Naive thymus-derived CD8-positive, alpha-beta T cell (primary cell): ENCODE data around the gene FLT1. TPM values are rescaled to one million over a fixed set of nuclear protein-coding genes. Genes with fewer than 3 reads are reported as not detected.

Experiments
- ATAC-seq, 2 donors: fragments of 150-1000 bp; cut with Tn5 transposase in 1 of 2; sonication (Bioruptor Pico), chemical (Tn5 transposase) in 1 of 2; 1 replicate in 1 of 2; 2 replicates in 1 of 2; pipeline ENCODE4 v1.10.0; 2021; ENCODE audit warnings: mild to moderate bottlenecking in 2 of 2, moderate library complexity in 2 of 2
- POLR2A ChIA-PET: fragments of 350-600 bp; sonication (Branson Sonifier 250); formaldehyde crosslinking; loops from one replicate; lab custom pipeline; 2021; ENCODE audit warnings: antibody characterized with exemption; lab: Charles Lee
- DNase-seq, 10 donors: peaks; one replicate each; pipeline versions ENCODE4 v3.0.0 to v3.0.0-alpha.2; 2020 to 2022
- H3K27ac Mint-ChIP-seq, 10 donors: one replicate each; pipeline ENCODE4 v1.8.0; 2020 to 2022; ENCODE audit warnings: mild to moderate bottlenecking in 10 of 10, mixed read lengths in 10 of 10, moderate library complexity in 4 of 10, inconsistent platforms in 1 of 10
- H3K27me3 Mint-ChIP-seq, 5 donors: one replicate each; pipeline ENCODE4 v1.8.0; 2021 to 2022; ENCODE audit warnings: mixed read lengths in 5 of 5
- H3K36me3 Mint-ChIP-seq, 3 donors: one replicate each; pipeline ENCODE4 v1.8.0; 2020 to 2022; ENCODE audit warnings: mixed read lengths in 3 of 3, mild to moderate bottlenecking in 2 of 3, inconsistent platforms in 1 of 3
- H3K4me1 Mint-ChIP-seq, 4 donors: one replicate each; pipeline ENCODE4 v1.8.0; 2021 to 2022; ENCODE audit warnings: mixed read lengths in 4 of 4
- H3K4me3 Mint-ChIP-seq, 10 donors: one replicate each; pipeline ENCODE4 v1.8.0; 2020 to 2022; ENCODE audit warnings: mild to moderate bottlenecking in 10 of 10, mixed read lengths in 10 of 10, moderate library complexity in 6 of 10, inconsistent platforms in 1 of 10
- H3K9me3 Mint-ChIP-seq, 9 donors: one replicate each; pipeline ENCODE4 v1.8.0; 2020 to 2022; ENCODE audit warnings: mixed read lengths in 9 of 9, mild to moderate bottlenecking in 3 of 9, inconsistent platforms in 1 of 9, moderate library complexity in 1 of 9
- polyA plus RNA-seq, 3 donors: library from polyadenylated mRNA; unstranded; fragments of 300-500 nt; fragmentation: Illumina TruSeq; gene quantifications; one replicate each; pipeline ENCODE4 v1.2.3, GENCODE V29; 2021
- total RNA-seq, 8 experiments: library from RNA in 2 of 8; stranded (reverse) in 2 of 8; gene quantifications; one replicate each; pipeline ENCODE4 v1.2.3 and lab custom pipeline; 2021 to 2026

Gene FLT1, protein sequence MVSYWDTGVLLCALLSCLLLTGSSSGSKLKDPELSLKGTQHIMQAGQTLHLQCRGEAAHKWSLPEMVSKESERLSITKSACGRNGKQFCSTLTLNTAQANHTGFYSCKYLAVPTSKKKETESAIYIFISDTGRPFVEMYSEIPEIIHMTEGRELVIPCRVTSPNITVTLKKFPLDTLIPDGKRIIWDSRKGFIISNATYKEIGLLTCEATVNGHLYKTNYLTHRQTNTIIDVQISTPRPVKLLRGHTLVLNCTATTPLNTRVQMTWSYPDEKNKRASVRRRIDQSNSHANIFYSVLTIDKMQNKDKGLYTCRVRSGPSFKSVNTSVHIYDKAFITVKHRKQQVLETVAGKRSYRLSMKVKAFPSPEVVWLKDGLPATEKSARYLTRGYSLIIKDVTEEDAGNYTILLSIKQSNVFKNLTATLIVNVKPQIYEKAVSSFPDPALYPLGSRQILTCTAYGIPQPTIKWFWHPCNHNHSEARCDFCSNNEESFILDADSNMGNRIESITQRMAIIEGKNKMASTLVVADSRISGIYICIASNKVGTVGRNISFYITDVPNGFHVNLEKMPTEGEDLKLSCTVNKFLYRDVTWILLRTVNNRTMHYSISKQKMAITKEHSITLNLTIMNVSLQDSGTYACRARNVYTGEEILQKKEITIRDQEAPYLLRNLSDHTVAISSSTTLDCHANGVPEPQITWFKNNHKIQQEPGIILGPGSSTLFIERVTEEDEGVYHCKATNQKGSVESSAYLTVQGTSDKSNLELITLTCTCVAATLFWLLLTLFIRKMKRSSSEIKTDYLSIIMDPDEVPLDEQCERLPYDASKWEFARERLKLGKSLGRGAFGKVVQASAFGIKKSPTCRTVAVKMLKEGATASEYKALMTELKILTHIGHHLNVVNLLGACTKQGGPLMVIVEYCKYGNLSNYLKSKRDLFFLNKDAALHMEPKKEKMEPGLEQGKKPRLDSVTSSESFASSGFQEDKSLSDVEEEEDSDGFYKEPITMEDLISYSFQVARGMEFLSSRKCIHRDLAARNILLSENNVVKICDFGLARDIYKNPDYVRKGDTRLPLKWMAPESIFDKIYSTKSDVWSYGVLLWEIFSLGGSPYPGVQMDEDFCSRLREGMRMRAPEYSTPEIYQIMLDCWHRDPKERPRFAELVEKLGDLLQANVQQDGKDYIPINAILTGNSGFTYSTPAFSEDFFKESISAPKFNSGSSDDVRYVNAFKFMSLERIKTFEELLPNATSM (N-terminal part only)
- 1 to 10 TPM; 1.3 TPM for total RNA-seq
- polyA plus RNA-seq = 1 to 10 TPM in 2 of 3 donors, under 1 TPM in 1; 0.97 to 2.4 (median 2.0) TPM
- 5.4 to 23.7 (median 11.7) reads per million in 6 experiments for total RNA-seq (lab: John Stamatoyannopoulos, UW)

DNA sequence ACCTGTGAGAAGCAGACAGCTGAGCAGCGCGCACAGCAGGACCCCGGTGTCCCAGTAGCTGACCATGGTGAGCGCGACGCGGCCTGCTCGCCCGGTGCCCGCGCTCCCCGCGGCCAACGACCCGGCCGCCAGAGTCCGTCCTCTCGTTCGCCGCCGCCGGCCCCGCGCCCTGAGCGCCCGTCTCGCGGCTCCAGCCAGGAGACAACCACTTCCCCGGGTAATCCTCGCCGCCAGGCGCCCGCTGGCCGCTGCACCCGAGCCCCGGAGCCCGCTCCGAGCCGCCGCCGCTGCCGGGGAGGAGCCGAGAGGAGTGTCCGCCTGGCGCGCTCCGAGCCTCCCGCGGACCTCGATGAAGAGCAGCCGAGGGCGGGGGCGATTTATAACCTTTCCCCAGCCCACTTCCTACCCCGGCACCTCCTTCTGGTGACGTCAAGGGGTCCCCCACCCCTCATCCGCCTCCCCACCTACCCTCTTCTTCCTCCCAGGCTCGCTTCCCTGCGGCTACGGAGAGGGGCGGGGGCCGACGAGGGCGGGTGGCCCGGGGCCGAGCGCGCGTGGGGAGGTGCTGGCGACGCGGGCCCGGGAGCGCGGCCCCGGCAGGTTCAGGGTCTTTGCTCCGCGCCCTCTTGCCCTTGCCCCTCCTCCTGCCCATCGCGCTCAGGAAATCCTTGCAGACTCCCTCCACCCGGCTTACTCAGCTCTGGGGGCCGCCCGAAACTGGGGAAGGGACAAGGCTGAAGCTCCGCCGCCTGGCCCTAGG lies at the start of gene FLT1:
TSS of gene FLT1 (minus strand) at position 351 of the 760 bp plus-strand sequence. CDS start at position 66, 285 bp downstream.
- ATAC-seq = peak; percentile 20 to 44
- H3K27ac Mint-ChIP-seq = peak within 1 kb of the TSS in 6 of 10 donors; percentile 20 to 86 (median 43)
- POLR2A ChIA-PET = interaction anchor here (1.2 kb wide), 1 partner anchor 11 kb away, joined by 3 read pairs; no protein-coding TSS in a partner anchor

DNA sequence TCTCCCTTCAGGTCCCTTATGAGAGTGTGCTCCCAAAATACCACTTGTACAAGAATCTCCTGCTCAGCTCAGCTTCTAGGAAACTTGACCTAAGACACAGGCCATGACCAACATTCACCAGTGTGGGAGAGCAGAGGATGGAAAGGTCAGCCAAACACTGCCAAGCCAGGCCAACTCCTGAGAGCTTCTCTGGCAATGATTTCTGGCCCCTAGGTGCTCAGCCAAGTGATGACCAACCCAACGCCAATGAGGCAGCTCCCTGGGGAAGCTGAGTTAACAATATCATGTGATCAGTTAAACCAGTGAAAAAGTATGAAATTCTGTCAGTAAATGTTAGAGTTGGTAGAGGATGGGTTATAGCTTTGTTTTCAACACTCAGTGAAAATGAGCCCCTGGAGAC lies 49.1 kb upstream of the FLT1 start:
- H3K27me3 Mint-ChIP-seq = peaks cover 8 to 31% (median 25%) of the 10 kb centered on the region in 5 donors
- no peaks in the 10 kb centered on the region for H3K4me1 Mint-ChIP-seq
- POLR2A ChIA-PET = no interaction called here
- H3K4me3 Mint-ChIP-seq = no peak overlapping the region
- H3K9me3 Mint-ChIP-seq = peaks cover 0 to 21% (median 11%) of the 10 kb centered on the region in 9 donors
- H3K27ac Mint-ChIP-seq = no peak overlapping the region
- ATAC-seq (no peak), DNase-seq (no peak)
- peaks cover 0 to 25% (median 0%) of the 10 kb centered on the region in 3 donors for H3K36me3 Mint-ChIP-seq

More for the DNA sequence above, at the start of gene FLT1:
- H3K4me1 Mint-ChIP-seq = peaks cover 8 to 42% (median 33%) of the 10 kb centered on the region in 4 donors
- H3K27me3 Mint-ChIP-seq = peaks cover 8 to 36% (median 23%) of the 10 kb centered on the region in 5 donors
- H3K4me3 Mint-ChIP-seq = peak within 1 kb of the TSS; percentile 51 to 85 (median 68)
- H3K9me3 Mint-ChIP-seq = no peaks in the 10 kb centered on the region
- DNase-seq = peak in 9 of 10 donors; percentile 23 to 73 (median 37)
- no peaks in the 10 kb centered on the region for H3K36me3 Mint-ChIP-seq

DNA sequence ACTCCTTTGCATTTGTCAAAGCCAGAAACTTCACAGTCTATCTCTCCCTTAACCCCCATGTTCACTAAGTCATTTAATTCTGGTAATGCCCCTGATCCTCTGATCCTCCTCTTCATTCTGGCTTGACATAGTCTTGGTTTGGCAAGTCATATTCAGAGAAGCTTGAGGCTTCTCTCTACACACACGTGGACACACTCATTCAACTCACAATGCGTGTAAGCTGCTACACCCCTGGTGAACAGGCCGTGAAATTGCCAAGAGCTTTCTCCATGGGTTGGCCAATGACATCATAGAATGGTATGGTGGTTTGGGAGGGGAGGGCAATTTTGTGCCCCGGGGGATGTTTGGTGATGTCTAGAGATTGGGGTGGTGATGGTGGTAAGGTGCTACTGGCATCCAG lies 47.9 kb upstream of the FLT1 start:
- Mint-ChIP-seq H3K9me3 (peaks cover 0 to 21% (median 11%) of the 10 kb centered on the region in 9 donors), H3K4me3 (no peak overlapping the region), H3K27ac (no peak overlapping the region), H3K27me3 (peaks cover 10 to 26% (median 19%) of the 10 kb centered on the region in 5 donors), H3K36me3 (peaks cover 0 to 22% (median 0%) of the 10 kb centered on the region in 3 donors), H3K4me1 (no peaks in the 10 kb centered on the region)
- POLR2A ChIA-PET = no interaction called here
- DNase-seq = no peak
- ATAC-seq = no peak

DNA sequence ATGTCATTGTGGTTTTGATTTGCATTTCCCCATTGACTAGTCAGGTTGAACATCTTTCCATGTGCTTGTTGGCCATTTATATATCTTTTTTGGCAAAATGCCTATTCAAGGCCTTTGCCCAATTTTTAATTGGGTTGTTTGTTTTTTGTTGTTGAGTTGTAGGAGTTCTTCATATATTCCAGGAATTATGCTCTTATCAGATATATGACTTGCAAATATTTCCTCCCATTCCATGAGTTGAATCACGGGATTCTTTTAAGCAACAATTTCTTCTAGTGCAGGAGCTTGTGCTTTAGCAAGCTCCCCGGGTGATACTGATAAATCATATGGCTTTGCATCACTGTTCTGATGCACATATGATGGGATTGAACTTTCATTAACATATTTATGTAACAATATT lies 47.0 kb upstream of the FLT1 start:
- peaks cover 11 to 24% (median 19%) of the 10 kb centered on the region in 5 donors for H3K27me3 Mint-ChIP-seq
- peaks cover 0 to 21% (median 11%) of the 10 kb centered on the region in 9 donors for H3K9me3 Mint-ChIP-seq
- ATAC-seq (no peak), DNase-seq (no peak)
- no peak overlapping the region for H3K27ac Mint-ChIP-seq
- H3K4me1 Mint-ChIP-seq = no peaks in the 10 kb centered on the region
- peaks cover 0 to 22% (median 0%) of the 10 kb centered on the region in 3 donors for H3K36me3 Mint-ChIP-seq
- POLR2A ChIA-PET = no interaction called here
- H3K4me3 Mint-ChIP-seq = no peak overlapping the region

DNA sequence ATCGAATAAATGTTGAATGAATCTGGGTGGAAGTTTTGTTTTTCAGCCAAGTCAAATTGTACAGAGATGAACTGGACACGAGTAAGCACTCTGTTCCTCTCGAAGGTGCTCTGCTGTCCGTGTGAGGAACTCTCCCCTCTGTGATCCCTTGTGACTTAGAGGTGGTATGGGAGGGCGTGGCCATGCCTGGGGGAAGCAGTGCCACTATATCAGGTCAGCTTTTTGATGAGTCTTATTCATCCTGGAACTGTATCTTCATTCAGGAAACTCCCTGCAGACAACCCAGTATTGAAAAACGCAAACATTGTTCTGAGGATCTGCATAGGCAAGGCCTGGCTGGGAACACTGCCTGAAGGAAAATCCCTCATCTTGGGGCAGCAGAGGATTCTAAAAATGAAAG lies 45.7 kb upstream of the FLT1 start:
- Mint-ChIP-seq H3K9me3 (peaks cover 0 to 21% (median 11%) of the 10 kb centered on the region in 9 donors), H3K27me3 (peaks cover 10 to 28% (median 22%) of the 10 kb centered on the region in 5 donors), H3K4me1 (no peaks in the 10 kb centered on the region), H3K36me3 (peaks cover 0 to 22% (median 0%) of the 10 kb centered on the region in 3 donors), H3K4me3 (no peak overlapping the region), H3K27ac (no peak overlapping the region)
- POLR2A ChIA-PET = no interaction called here
- ATAC-seq (no peak), DNase-seq (no peak)

DNA sequence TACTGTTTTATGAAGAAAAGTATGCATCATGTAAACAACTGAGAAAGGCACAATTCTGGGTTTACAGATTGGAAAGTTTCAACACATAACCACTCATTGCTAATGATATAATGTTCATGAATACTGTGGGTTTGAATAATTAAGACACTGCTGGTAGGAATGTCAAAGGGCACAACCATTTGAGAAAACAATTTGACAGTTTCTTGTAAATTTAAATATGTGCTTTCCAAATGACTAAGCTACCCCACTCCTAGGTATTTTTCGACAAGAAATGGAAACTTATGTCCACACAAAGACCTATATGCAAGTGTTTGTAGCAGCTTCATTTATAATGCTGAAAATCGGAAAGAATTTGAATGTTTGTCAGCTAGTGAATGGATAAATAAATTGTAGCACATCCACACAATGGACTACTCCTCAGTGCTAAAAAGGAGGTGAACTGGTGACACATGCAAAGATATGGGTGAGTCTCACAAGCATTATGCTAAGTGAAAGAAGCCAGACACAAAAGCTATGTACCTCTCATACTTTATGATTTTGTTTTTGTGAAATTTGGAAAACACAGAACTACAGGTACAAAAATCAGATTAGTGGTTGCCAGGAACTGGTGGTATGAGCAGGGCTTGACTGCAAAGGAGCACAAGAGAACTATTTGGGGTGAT lies 44.8 kb upstream of the FLT1 start:
- POLR2A ChIA-PET = no interaction called here
- H3K27ac Mint-ChIP-seq = no peak overlapping the region
- peaks cover 14 to 31% (median 25%) of the 10 kb centered on the region in 5 donors for H3K27me3 Mint-ChIP-seq
- ATAC-seq = no peak
- H3K9me3 Mint-ChIP-seq = peaks cover 0 to 20% (median 11%) of the 10 kb centered on the region in 9 donors
- H3K4me3 Mint-ChIP-seq = no peak overlapping the region
- peaks cover 0 to 20% (median 0%) of the 10 kb centered on the region in 3 donors for H3K36me3 Mint-ChIP-seq
- H3K4me1 Mint-ChIP-seq = no peaks in the 10 kb centered on the region
- no peak for DNase-seq

DNA sequence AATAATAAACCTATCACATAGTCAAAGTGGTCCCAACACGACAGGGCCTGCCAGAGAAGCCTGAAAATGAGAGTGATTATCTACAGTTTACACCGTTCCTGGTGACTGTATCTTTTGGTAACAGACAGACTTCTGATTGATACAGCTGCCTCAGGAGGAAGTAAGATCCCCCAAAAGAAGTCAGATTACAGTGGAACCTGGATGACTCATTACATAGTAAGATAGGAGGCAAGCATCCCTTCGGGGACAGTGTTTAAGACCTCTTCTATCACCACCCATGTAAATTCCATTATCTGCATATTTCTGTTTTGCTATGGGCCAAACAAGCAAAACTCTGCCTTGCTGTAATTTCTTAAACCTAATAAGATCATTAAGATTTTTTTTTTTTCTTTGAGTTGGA lies 44.0 kb upstream of the FLT1 start:
- no peak overlapping the region for H3K4me3 Mint-ChIP-seq
- no peaks in the 10 kb centered on the region for H3K4me1 Mint-ChIP-seq
- H3K9me3 Mint-ChIP-seq = peaks cover 0 to 11% (median 5%) of the 10 kb centered on the region in 9 donors
- POLR2A ChIA-PET = no interaction called here
- no peak overlapping the region for H3K27ac Mint-ChIP-seq
- no peak for ATAC-seq
- peaks cover 14 to 34% (median 24%) of the 10 kb centered on the region in 5 donors for H3K27me3 Mint-ChIP-seq
- H3K36me3 Mint-ChIP-seq = peaks cover 0 to 12% (median 0%) of the 10 kb centered on the region in 3 donors
- no peak for DNase-seq

DNA sequence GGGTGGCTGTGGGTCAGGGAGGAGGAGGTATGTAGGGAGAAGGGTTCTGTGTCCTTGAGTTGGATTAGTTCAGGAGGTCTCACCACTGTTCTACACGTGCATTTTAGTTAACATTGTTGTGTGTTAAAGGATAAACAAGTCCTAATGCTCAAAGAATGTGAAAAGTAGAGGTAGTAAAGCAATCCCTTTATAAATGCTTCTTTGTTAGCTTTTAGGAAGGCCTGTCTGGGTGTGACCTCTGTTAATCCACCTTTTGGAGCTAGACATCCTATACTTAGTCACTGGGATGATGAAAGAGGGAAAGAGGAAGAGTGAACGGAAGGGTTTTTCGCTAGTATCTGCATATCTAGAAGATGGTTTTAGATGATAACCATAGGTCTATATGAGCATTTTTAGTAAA lies 42.2 kb upstream of the FLT1 start:
- Mint-ChIP-seq H3K36me3 (no peaks in the 10 kb centered on the region), H3K4me3 (no peak overlapping the region), H3K9me3 (peaks cover 0 to 2% (median 0%) of the 10 kb centered on the region in 9 donors), H3K27ac (no peak overlapping the region), H3K27me3 (peaks cover 17 to 38% (median 29%) of the 10 kb centered on the region in 5 donors), H3K4me1 (peaks cover 0 to 4% (median 1%) of the 10 kb centered on the region in 4 donors)
- DNase-seq = no peak
- POLR2A ChIA-PET = no interaction called here
- no peak for ATAC-seq

DNA sequence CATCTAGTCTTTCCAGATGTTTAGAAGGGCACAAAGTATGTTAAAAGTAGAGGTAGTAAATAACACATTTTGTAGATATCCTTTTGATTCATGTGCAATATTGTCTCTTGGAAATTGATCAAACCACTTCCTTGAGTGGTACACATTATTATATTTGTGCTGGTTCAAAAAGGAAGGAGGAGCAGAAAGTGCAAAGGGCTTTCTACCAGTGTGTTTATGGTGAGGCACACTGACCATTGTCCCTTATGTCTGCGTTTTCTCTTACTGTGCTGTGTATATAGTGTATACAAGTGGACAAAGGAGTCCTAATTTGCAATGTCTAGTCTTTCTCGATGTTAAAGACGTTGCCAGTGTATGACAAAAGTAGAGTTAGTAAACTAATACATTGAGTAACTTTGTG lies 41.4 kb upstream of the FLT1 start:
- peaks cover 17 to 38% (median 27%) of the 10 kb centered on the region in 5 donors for H3K27me3 Mint-ChIP-seq
- no peak for DNase-seq
- H3K4me1 Mint-ChIP-seq = peaks cover 0 to 6% (median 1%) of the 10 kb centered on the region in 4 donors
- no peak overlapping the region for H3K27ac Mint-ChIP-seq
- POLR2A ChIA-PET = interaction anchor here (0.6 kb wide), 1 partner anchor 297 kb away, joined by 3 read pairs; no protein-coding TSS in a partner anchor
- peaks cover 0 to 2% (median 0%) of the 10 kb centered on the region in 9 donors for H3K9me3 Mint-ChIP-seq
- no peak for ATAC-seq
- no peaks in the 10 kb centered on the region for H3K36me3 Mint-ChIP-seq
- H3K4me3 Mint-ChIP-seq = no peak overlapping the region

DNA sequence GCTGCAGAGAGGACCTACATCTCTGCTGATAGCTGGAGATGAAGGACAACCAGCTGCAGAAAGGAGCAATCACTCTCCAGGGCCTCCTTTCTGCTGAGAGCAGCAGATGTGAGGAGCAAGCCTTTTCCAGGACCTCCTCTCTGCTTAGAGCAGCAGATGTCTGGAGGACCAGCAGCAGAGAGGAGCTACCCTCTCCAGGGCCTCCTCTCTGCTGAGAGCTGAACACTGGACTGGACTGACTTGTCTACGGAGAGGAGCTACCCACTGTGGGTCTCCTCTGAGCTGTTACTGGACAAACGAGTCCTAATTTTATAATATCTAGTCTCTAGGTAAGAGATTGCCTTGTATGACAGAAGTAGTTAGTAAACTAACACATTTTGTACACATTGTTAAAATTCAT lies 40.8 kb upstream of the FLT1 start:
- peaks cover 17 to 38% (median 27%) of the 10 kb centered on the region in 5 donors for H3K27me3 Mint-ChIP-seq

DNA sequence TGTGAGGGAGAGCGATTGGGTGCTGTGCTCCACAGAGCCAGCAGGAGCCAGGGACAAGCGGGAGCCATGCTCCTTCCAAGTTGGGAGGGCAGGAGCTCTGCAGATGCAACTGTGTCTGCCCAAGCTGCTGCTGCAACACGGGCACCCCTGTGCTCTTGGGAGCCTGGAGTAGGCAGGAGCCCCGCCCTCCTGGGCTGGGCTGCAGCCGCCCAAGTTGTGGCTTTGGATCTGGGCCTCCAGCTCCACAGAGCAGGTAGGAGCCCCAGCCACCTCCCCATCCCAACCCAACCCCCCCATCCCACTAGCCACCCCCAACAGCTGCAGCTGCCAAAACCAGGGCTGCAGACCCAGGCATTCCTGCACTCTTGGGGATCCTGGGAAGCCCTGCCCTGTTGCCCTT lies 39.9 kb upstream of the FLT1 start:
- POLR2A ChIA-PET = no interaction called here
- H3K27ac Mint-ChIP-seq = no peak overlapping the region
- H3K36me3 Mint-ChIP-seq = no peaks in the 10 kb centered on the region
- H3K4me3 Mint-ChIP-seq = no peak overlapping the region
- H3K4me1 Mint-ChIP-seq = peaks cover 0 to 6% (median 1%) of the 10 kb centered on the region in 4 donors
- peaks cover 0 to 2% (median 0%) of the 10 kb centered on the region in 9 donors for H3K9me3 Mint-ChIP-seq
- ATAC-seq (no peak), DNase-seq (no peak)
- peaks cover 17 to 38% (median 27%) of the 10 kb centered on the region in 5 donors for H3K27me3 Mint-ChIP-seq

More for the DNA sequence above, 40.8 kb upstream of the FLT1 start:
- Mint-ChIP-seq H3K4me3 (no peak overlapping the region), H3K36me3 (no peaks in the 10 kb centered on the region), H3K9me3 (peaks cover 0 to 2% (median 0%) of the 10 kb centered on the region in 9 donors), H3K4me1 (peaks cover 0 to 6% (median 1%) of the 10 kb centered on the region in 4 donors), H3K27ac (no peak overlapping the region)
- POLR2A ChIA-PET = no interaction called here
- DNase-seq (no peak), ATAC-seq (no peak)
